Sigmoid colon (tissue), 4 donors: Measurements from ENCODE around the gene KCNJ10.

ENCODE experiments used
- CTCF ChIP-seq, 4 experiments: fragments of 450-650 bp in 3 of 4; fragments of 200-600 bp in 1 of 4; IDR thresholded peaks; one replicate each; pipeline ENCODE4 v1.5.1; 2016 to 2019; ENCODE audit warnings: antibody characterized with exemption in 4 of 4, mild to moderate bottlenecking in 3 of 4, moderate library complexity in 2 of 4
- POLR2A ChIP-seq, 2 donors: fragments of 450-650 bp; IDR thresholded peaks; one replicate each; pipeline ENCODE4 v1.6.1; 2016; ENCODE audit warnings: antibody characterized with exemption in 2 of 2, mild to moderate bottlenecking in 2 of 2, moderate library complexity in 2 of 2
- POLR2AphosphoS5 ChIP-seq, 4 donors: sonication (generic); formaldehyde crosslinking; IDR thresholded peaks; one replicate each; pipeline ENCODE4 v1.6.1; 2017; ENCODE audit warnings: antibody characterized with exemption in 4 of 4

- TF ChIP-seq CTCF (IDR thresholded peaks at IDR 0.05) (no peak), POLR2A (IDR thresholded peaks at IDR 0.05) (no peak), POLR2AphosphoS5 (IDR thresholded peaks at IDR 0.05) (no peak)
Measured at GRCh38 chr1:160025314-160025713, 44.6 kb downstream of the KCNJ10 start.
